CD4-positive, alpha-beta T cell treated with Interleukin-1 beta for 1 hour (primary cell): ENCODE results near the gene PHACTR3.

Source experiments
- DNase-seq, 2 donors: peaks; one replicate each; pipeline ENCODE4 v3.0.0-alpha.2; 2020 to 2022

The PHACTR3 gene

GRCh38 chr20:59756241-59756640, 151.9 kb downstream of the PHACTR3 start:
- DNase-seq, result no peak

- DNase-seq, result no peak
Measured at GRCh38 chr20:59764037-59764436, 159.7 kb downstream of the PHACTR3 start.

GRCh38 chr20:59765599-59766177, 161.3 kb downstream of the PHACTR3 start:
- no peak for DNase-seq

- no peak for DNase-seq
Measured at GRCh38 chr20:59767656-59768055, 163.3 kb downstream of the PHACTR3 start.

- no peak for DNase-seq
Measured at GRCh38 chr20:59770270-59770669, 165.9 kb downstream of the PHACTR3 start.

GRCh38 chr20:59770851-59771250, 166.5 kb downstream of the PHACTR3 start:
- DNase-seq, result no peak

- DNase-seq, result no peak
Measured at GRCh38 chr20:59771506-59772372, 167.4 kb downstream of the PHACTR3 start.

- DNase-seq, result no peak
Measured at GRCh38 chr20:59772373-59772705, 168.0 kb downstream of the PHACTR3 start.

- DNase-seq, result no peak
Measured at GRCh38 chr20:59772931-59773913, 168.9 kb downstream of the PHACTR3 start.

- no peak for DNase-seq
Measured at GRCh38 chr20:59774204-59774641, 169.9 kb downstream of the PHACTR3 start.

GRCh38 chr20:59774921-59775686, 170.8 kb downstream of the PHACTR3 start:
- DNase-seq, result no peak

- DNase-seq, result no peak
Measured at GRCh38 chr20:59775687-59776055, 171.3 kb downstream of the PHACTR3 start.

GRCh38 chr20:59776059-59776603, 171.8 kb downstream of the PHACTR3 start:
- no peak for DNase-seq

GRCh38 chr20:59776626-59777330, 172.4 kb downstream of the PHACTR3 start:
- DNase-seq, result no peak

- no peak for DNase-seq
Measured at GRCh38 chr20:59777331-59777725, 173.0 kb downstream of the PHACTR3 start.

- DNase-seq, result no peak
Measured at GRCh38 chr20:59777814-59778575, 173.7 kb downstream of the PHACTR3 start.

- DNase-seq, result no peak
Measured at GRCh38 chr20:59778615-59779200, 174.4 kb downstream of the PHACTR3 start.

- no peak for DNase-seq
Measured at GRCh38 chr20:59779656-59780380, 175.5 kb downstream of the PHACTR3 start.

GRCh38 chr20:59780494-59781185, 176.3 kb downstream of the PHACTR3 start:
- no peak for DNase-seq
